HG03460 (cell line): Measurements from ENCODE around the gene LIPC.

Experiments
- ATAC-seq: cut with Tn5 transposase; IDR thresholded peaks from one replicate; pipeline ENCODE4 v1.9.1; 2021; ENCODE audit not compliant: unreplicated experiment

The LIPC gene

DNA sequence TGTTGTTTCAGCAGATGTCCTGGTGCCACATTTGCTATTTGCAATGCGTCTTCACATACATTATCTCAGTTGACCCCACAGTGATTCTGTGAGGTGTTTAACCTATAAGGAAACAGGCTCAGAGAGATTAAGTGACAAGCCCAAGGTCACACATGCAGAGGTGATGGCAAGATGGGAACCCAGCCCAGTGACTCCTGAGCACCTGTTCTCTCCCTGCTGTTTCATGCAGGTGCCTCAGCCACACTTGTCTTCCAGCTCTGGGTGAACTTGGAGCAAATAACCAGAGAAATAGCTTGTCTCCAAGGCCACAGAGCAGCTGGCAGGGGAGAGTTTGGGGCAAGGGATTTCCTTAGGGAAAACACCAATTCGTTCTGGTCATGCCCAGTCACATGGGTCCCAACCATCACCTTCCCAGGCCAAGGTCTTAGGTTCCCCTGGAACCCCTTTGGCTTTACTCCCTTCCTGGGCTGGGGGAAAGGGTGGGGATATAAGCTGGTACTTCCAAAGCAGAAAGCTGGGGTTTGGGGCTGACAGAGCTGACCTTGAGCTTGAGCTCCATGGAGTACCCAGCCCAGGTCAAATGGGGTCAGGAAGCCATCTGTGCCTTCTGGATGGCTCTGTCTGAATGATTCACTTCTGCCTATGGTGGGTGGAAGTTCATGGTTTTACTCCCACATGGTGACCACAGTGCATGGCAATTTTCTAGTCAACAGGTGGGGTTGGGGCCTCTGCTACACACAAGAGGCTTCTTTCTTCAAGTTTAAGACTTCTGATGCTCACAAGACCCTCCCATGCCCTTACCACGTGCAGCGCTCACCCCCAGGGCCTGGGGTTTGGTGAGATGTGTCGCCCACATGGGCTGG, 22.4 kb downstream of the LIPC start:
- no peak for ATAC-seq

GRCh38 chr15:58454950-58455401, 23.2 kb downstream of the LIPC start:
- no peak for ATAC-seq

- ATAC-seq = peak; percentile 57
Observed at GRCh38 chr15:58457466-58457965, 25.7 kb downstream of the LIPC start.

DNA sequence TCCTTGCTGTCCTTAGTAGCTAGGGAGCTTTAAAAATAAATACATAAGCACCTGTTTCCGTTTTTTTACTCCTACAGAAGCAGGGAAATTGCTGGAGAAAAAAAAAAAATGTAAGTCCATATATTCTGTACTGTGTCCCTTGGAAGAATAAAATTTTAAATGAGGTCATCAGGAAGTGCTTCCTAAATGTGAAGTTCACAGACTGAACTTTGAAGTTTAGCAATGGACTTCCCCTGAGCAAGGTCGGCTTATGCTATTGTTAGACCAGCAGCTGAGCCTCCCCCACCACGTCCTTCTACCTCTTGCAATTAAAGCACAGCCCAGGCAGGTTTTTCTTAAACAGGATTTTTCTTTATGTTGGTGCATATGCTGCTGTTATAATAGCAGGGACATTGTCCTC, 26.3 kb downstream of the LIPC start:
- ATAC-seq = no peak

- no peak for ATAC-seq
Observed at GRCh38 chr15:58459045-58459444, 27.3 kb downstream of the LIPC start.

DNA sequence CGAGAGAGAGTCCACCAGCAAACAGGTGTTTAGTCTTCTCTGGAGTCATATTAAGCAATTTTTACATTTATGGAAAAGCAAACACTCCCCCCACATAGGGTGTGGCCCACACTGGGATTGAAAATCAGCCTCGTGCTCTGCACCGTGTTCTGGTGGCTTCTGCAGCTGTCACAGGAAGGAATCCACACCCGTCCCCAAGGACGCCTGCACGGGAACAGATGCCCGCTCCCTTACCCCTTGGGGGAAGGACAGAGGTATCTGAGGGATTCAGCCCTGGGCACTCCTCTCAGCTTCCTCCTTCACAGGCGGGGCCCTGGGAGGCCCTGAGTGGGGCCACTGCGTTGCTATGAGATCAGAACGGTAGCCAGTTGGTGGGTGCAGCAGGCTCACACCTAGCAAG, 27.8 kb downstream of the LIPC start:
- ATAC-seq = no peak

GRCh38 chr15:58460116-58460790, 28.5 kb downstream of the LIPC start:
- ATAC-seq = no peak

DNA sequence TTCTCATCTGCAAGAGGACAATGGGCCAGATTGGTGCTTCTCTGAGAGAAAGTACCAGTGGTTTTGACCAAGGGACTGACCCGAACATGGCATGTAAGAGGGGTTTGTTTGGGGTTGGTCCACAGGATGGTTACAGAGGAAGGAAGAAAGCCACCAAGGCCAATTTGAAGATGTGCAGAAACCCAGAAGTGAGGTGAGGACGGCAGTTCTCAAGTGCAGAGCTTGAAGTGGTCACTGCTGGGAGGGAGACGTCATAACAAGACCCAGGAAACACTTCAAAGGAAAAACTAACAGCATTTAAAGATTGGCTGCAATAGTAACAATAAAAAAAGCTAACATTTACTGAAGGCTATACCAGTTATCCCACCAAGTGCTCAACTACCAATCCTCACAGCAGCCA, 29.1 kb downstream of the LIPC start:
- ATAC-seq = no peak

DNA sequence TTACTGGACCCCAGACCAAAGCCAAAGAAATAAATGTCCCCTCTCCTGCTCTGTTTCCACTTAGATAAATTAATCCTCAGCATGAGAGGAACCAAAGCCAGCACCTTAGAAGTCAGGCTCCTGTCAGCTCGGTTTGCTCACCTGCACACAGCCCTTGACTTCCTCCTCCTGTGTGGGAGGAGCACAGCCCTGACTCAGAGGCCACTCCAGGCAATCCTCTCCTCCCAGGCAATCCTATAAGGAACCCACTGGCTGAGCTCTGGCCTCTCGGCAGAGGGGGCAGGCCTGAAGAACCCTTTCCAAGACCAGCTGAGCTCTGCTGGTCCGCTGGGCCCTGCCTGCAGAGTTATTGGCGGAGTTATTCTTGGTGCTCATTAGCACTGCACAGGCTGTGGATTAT, 30.8 kb downstream of the LIPC start:
- ATAC-seq = no peak

- no peak for ATAC-seq
Observed at GRCh38 chr15:58462973-58463663, 31.3 kb downstream of the LIPC start.

DNA sequence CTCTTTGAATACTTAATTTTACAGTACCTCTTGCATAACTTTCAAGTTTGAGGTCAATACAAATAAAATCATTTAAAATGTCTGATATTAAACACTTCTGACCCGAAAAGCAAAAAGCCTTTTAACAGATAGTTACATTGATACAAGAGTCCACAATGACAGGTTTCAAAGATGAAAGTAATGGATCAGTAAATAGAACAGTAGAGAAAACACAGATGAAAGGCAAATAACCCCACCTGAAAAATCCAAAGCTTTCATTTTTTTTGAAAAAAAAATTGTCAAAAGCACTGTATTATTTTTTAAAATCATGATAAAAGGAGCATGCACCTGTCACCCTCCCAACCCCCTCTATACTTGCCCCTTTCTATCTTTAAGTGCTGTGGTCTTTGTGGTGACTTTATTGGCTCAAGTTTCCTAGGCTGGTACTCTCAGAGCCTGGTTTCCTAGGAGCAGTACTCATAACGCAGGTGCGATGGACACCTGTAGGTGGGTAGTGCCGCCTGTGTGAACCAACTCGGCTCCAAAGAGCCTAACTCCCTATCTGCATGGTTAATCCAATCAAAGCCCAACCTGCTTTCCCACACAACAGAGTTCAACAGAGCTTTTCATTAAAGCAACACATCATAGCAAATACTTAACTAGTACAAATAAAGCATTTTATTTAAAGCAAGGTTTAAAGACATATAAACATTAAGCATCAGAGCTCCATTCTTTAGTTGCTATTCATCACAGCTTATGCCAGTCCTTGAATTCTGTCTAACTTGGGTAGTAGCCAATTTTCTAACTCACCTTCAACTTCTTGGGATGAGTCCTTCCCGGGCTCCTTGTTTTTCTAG, 32.2 kb downstream of the LIPC start:
- ATAC-seq = no peak

DNA sequence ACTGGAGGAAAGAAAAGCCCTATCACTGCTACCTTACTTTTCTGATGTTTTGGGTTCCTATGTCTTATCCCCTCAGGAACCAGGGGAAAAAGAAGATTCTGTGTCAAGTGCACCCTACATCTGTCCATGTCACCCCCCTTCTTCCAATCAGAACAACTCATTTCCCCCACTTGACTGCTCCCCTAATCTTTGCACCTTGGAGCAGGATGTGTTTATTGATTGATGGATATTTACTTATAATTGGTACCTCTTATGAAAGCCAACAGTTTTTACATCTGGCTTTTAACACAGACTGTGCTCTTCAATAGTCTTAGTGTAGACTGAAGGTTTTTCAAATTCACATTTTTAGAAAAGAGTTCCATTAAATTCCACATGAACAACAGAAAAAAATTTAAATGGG, 33.3 kb downstream of the LIPC start:
- no peak for ATAC-seq

- no peak for ATAC-seq
Observed at GRCh38 chr15:58465866-58466517, 34.2 kb downstream of the LIPC start.

DNA sequence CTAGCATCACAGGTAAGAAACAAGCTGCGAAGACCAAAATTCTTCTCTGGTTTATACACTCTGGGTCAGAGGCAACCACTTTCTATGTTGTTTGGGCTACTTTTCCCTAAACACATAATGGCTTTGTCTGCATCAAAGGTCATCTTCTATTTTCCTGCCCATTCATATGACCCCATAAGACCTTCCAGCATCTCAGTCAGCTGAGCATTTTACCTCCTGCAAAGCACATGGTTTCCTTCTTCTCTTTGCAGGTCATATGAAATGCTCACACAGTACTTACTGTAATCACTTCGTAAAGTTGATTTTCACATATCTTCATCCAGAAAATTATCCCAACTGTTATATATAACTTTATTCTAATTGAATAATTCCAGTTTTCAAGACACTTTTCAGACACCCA, 34.8 kb downstream of the LIPC start:
- no peak for ATAC-seq

GRCh38 chr15:58467121-58467721, 35.4 kb downstream of the LIPC start:
- ATAC-seq = no peak

DNA sequence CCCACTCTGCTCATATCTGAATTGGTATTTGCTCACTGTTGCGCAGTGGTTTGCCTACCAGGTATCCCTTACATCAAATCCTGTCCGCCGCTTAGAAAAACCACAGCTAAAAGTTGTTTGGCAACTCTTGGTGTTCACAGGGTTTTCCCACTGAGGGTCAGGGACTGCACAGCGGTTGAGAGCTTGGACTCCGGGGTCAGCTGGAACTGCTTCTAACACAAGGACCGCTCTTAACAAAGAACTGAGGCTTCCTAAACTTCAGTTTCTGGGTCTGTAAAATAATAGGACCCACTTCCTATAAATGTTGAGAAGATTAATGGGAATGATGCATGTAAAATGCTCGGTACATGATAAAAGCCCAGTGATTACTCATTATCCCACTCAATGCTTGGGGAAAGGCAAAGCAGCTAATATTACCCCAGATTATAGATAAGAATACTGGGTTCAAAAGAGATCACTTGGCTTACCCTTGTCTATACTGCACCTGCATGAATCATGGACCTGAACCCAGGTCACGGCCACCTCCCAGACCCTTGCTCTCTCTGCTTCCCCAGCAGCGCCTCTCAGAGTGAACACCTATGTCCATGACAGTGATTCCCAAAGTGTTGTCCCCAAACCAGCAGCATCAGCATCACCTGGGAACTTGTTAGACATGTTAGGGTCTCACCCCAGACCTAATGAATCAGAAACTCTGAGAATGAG, 36.1 kb downstream of the LIPC start:
- ATAC-seq = no peak

GRCh38 chr15:58469432-58470353, 37.9 kb downstream of the LIPC start:
- no peak for ATAC-seq

GRCh38 chr15:58471348-58471747, 39.6 kb downstream of the LIPC start:
- ATAC-seq = no peak
